Esophagus mucosa (tissue), 1 donor: ENCODE data around the gene PRR7. TPM values are rescaled to one million over a fixed set of nuclear protein-coding genes. Genes with fewer than 3 reads are reported as not detected.
"Not testable (repeated sequence)": the region's sequence is repeated elsewhere in the genome, so short reads cannot be mapped to it uniquely, and the experiment has no call there.

Source experiments
- ATAC-seq: fragments of 200-7000 bp; cut with Tn5 transposase; one replicate; pipeline ENCODE4 v1.9.1; 2020
- total RNA-seq: library from RNA; stranded (reverse); gene quantifications from one replicate; pipeline ENCODE4 v1.2.4, GENCODE V29; 2023
- donor health status: DM: yes; HTN: yes; CAD: no.

The PRR7 gene, protein sequence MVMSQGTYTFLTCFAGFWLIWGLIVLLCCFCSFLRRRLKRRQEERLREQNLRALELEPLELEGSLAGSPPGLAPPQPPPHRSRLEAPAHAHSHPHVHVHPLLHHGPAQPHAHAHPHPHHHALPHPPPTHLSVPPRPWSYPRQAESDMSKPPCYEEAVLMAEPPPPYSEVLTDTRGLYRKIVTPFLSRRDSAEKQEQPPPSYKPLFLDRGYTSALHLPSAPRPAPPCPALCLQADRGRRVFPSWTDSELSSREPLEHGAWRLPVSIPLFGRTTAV
- 4.3 TPM for total RNA-seq

DNA sequence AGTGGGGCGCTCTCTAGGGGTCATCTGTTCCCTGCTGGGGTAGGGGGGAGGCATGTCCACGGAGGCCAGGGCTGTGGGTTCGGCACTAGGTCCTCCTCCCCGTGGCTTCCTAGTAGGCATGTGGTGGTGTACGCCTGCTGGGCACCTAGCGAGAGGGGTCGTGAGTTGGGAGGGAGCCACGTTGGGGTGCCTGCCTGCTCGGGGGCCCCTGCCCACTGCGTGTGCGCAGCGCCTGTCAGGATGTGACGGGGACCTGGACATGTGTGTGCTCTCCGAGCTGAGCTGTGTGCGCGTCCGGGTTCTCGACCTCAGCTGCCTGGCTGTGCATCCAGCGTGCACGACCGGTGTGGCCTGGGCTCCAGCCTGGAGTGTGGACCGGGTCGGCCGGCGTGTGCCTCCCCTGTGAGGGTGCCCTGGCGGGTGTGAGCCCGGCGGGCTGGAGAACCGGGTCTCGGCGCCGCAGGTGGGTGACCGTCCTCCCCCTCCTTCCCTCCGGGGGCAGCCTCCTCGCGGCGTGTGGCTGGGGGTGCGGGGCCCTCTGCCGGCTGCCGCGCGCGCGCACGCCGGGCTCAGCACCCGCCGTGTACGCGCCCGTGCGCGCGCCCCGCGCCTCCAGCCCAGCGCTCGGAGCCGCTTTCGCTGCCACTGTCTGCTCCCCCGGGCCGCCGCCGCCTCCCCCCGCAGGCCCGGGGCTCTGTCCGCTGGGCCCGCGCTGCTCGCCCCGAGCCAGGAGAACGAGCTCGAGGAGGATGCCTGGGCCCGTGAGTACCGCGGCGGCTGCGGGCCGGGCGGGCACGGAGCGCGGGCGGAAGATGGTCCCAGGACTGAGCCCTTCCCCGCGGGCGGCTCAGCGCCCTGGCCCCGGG, at the start of gene PRR7:
Gene PRR7 (plus strand): TSS at position 615 of the 866 bp plus-strand sequence. CDS start 8,254 bp downstream, outside the sequence.
- peak; percentile 61 for ATAC-seq

DNA sequence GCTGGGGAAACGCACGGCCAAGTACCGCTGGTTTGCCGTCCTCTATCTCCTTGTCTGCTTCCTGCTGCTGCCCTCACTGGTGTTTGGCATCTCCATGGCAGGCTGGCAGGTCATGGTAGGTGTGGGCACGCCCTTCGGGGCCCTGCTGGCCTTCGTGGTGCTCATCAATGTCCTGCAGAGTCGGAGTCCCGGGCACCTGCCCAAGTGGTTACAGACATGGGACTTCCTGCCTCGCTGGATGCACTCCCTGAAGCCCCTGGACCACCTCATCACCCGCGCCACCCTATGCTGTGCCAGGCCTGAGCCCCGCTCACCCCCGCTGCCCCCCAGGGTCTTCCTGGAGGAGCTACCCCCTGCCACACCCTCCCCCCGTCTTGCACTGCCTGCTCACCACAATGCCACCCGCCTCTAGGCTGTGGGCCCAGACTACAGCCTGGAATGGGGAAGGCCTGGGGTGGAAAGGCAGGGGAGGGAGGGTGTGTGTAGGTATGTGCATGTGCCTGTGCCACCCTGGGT, 48.7 kb upstream of the PRR7 start:
- ATAC-seq: no peak

- no peak for ATAC-seq
Observed at GRCh38 chr5:177399997-177400868, 46.4 kb upstream of the PRR7 start, which contains the start of gene PFN3. Gene PFN3, minus strand, starts transcription at chr5:177400661. Its CDS starts 85 bp downstream, at chr5:177400576.

GRCh38 chr5:177402271-177403043, 44.2 kb upstream of the PRR7 start:
- peak; percentile 71 for ATAC-seq

DNA sequence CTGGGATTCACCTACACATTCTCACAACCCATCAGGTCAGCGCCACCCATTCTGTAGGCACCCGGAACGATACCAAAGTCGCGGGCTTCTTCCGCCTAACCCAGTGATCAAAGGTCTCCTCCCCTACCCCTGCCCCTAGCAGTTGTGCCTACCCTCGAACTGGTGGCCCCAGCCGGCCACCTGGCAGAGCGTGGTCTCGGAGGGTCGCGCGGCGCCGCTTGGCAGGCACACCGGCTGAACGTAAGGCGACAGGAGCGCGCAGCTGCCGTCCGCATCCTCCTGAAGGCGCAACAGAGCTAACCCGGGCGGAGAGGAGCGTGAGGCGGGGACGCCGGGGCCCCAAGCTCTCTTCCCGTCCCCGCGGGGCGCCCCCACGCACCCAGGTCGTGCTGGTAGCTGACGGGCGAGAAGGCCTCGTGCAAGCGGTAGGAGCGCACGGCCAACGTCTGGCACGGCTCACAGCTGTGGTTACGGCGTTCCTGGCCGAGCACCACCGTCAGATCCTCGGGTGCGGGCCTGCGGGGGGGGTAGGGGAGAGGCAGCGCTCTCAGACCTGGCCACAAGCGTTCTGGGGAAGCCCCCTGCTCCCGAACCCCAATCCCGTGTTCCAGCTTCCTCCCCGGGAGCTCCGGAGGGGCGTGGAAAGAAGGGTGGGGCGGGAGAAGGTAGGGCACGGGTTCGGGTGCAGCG, 43.4 kb upstream of the PRR7 start:
- ATAC-seq: peak; percentile 43

GRCh38 chr5:177403792-177404640, 42.6 kb upstream of the PRR7 start:
- ATAC-seq: peak; percentile 85

GRCh38 chr5:177404641-177405179, 41.9 kb upstream of the PRR7 start:
- ATAC-seq: no peak

GRCh38 chr5:177405312-177405711, 41.3 kb upstream of the PRR7 start:
- no peak for ATAC-seq

- ATAC-seq: no peak
Observed at GRCh38 chr5:177405805-177406204, 40.8 kb upstream of the PRR7 start.

DNA sequence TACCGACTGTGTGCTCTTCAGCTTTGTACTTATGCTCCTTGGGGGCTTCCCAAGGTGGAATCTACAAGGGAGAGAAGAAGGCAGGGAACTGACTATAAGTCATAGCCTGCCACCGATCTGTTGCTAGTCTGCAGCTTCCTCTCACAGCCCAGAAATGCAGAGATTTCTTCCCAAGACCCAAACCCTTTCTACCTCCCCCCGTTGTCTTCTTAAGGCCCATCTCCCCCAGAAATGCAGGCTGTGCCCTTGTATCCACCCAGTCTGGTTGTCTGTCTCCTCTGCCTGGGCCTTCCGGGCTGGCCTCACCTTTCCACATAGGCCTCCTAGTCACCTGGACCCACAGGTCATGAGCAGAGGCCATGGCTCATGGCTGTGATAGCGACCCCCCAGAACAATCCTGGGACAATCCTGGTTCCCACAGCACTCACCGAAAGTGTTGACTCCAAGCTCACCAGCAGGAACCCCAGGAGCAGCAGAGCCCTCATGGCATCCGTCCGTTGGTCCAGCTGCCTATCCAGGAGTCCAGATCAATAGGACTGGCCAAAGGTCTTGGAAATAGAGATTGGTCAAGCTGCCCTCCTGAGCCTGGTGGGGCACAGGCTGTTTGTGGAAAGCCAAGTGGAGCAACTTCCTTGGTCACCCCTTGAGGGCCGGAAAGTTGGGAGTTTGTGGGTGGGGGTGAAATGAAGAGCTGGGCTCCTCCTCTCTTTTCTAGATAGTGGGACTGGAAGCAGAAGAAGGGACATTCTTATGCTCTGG, 37.4 kb upstream of the PRR7 start, which contains the start of gene F12:
Gene F12 (minus strand): TSS at position 522 of the 759 bp plus-strand sequence. CDS start 37 bp downstream, at position 485.
- ATAC-seq: no peak

DNA sequence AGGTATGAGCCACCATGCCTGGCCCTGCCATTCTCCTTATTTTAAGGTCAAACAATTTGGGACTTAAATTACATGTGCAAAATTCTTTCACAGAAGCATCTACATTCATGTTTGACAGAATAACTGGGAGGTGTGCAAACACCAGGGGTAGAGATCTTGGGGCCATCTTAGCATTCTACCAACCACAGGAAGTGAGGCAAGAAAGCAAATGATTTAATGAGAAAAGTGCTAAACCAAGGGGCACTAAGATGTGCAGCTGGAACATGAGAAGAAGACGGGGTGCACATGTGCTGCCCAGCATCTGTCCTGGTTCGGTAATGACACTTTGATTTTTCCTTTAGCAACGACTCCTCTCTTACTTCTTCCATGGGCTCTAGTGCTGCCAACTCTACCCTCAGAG, 36.0 kb upstream of the PRR7 start:
- no peak for ATAC-seq

GRCh38 chr5:177412603-177413233, 33.9 kb upstream of the PRR7 start:
- ATAC-seq: no peak

DNA sequence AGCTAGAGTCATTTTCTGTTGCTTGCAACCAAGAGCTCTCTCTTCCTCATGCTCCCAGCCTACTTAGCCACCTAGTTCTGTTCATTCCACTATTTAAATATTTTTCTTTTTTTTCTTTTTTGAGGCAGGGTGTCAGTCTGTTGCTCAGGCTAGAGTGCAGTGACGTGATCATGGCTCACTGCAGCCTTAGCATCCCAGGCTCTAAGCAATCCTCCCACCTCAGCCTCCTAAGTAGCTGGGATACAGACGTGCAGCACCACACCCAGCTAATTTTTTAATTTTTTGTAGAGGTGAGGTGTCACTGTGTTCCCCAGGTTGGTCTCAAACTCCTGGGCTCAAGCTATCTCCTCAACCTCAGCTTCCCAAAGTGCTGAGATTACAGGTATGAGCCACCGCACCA, 32.1 kb upstream of the PRR7 start:
- no peak for ATAC-seq

- not testable (repeated sequence) for ATAC-seq
Observed at GRCh38 chr5:177417081-177417480, 29.5 kb upstream of the PRR7 start.

GRCh38 chr5:177419046-177419445, 27.6 kb upstream of the PRR7 start:
- no peak for ATAC-seq

DNA sequence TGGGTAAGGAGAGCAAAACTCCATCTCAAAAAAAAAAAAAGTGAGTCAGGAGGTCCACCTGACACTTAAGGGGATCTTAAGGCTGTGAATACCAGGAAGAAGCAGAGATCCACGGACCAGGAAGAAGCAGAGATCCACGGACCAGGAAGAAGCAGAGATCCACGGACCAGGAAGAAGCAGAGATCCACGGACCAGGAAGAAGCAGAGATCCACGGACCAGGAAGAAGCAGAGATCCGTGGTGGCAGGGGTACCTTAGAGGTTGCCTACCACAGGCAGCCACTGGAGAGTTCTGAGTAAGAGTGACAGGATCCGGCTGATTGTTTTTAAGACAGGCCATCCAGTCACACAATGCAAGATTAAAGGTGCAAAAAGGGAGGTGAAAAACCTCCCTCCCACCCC, 26.1 kb upstream of the PRR7 start:
- not testable (repeated sequence) for ATAC-seq

- no peak for ATAC-seq
Observed at GRCh38 chr5:177421062-177421798, 25.4 kb upstream of the PRR7 start.

DNA sequence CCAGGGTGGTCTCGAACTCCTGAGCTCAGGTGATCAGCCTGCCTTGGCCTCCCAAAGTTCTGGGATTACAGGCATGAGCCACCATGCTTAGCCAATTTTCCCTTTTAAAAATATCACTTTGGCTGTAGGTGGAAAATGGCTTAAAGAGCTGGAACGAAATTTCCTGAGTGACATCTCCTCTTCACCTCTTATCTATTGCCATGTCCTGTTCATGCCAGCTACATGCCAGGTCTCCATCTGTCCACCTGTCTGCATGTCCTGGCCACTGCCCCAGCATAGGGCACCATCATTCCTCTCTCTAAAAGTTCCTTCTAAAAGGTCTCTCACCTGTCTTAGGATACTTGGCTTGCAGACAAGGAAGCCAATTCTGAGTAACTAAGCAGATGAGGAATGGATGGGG, 22.9 kb upstream of the PRR7 start:
- no peak for ATAC-seq
